Stimulated activated CD4-positive, alpha-beta T cell treated with anti-CD3 and anti-CD28 coated beads, Interleukin-12 subunit alpha, Interleukin-12 subunit beta, amount 100 ng/mL, for 4 hours (primary cell): Measurements from ENCODE around the gene TBL1X.
A peak's percentile ranks its signal among the peaks of the same experiment; 100 is the strongest.
"Not testable (repeated sequence)": the region's sequence is repeated elsewhere in the genome, so short reads cannot be mapped to it uniquely, and the experiment has no call there.

Source experiments
- DNase-seq: peaks from one replicate; pipeline ENCODE4 v3.0.0-alpha.2; 2020

Gene TBL1X

DNA sequence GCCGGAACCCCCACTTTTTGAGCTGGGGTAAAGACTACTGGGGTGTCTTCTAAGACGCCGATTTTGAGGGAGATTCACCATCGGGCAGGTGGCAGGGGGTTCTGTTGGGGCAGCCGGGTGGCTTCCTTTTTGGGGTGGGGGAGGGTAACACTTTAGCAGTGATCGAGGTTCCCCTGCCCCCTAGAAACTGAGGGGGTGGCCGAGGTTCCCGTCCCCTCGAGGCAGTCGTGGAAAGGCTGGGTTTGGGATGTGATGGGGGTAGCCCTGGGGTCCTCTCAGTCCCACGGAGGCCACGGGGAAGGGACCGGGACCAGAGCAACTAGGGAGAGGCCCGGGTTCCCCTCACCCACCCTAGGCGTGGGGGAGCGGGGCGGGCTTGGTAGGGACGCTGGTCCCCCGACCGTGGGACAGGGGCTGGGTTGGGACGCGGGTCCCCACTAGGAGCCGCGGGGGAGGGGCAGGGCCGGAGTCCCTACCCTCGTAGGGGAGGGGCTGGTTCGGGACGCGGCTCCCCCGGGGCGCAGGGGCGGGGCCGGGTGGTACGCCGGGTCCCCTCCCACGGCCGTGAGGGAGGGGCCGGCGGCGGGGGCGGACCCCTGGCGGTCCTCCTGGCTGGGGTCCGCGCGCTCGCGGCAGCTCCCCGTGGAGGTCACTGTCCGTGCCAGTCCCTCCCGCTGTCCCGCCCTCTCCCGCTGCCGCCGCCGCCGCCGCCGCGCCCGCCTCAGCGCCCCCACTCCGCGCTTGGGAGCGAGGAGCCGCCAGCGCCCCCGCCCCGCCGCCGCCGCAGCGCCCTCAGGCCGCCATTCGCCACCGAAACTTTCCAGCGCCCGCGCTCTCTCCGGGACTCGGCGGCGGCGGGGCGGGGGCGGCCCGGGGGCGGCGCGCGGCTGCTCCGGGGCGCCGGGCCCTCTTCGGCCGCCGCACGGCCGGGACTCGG, at the start of gene TBL1X:
Gene TBL1X (plus strand): TSS at position 624 of the 937 bp plus-strand sequence. CDS start 188,529 bp downstream, outside the sequence.
- peak; percentile 50 for DNase-seq

DNA sequence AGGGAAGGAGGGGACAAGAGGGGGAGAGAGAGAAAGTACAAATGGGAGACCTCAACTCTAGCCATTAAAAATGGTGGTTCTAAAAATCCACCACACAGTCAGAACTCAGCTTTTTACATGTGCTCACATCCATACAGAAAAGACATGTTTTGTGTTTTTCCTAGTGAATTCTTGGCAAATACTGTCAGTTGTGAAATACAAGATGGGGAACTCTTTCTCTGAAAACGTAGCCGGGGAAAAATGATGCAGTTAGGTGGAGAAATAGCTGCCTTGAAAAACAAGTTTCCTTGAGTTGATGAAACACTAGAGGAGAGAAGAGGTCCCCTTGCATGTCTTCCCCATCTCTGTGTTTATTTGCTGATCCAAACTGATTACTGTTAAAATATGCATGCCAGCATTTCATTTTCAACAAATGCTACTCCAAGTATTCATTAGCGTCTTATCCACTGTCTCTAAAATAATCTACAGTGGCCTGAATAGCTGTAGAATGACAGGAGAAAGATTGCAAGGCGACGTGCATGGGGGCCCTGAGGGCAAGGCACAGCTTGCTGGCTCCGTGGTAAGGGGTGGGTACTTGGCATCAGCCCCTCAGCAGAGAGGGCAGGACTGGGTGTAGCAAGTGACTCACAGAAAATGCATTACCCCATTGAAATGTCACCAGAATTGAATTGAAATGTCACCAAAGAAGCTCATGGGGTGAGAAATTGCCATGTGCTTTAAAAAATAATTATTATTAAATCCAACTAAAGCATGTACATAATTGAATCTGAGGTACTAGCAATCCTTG, 48.1 kb upstream of the TBL1X start:
- no peak for DNase-seq

DNA sequence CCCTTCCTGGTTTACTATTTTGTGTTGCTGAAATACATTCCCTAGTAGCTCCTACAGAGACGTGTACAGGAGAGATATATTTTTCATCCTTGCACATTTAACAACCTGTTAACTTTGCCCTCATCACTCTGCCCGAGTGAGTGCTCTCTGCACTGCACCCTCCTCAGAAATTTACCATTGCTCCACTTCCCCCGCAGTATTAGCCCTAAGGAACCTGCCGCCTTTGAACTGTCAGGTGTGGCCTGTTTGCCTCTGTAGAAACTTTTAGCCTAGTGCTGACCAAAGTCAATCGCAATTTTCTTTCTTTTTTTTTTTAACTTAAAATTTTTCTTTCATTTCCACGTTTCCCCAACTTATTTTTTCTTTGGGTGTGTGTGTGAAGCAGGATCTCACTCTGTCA, 46.6 kb upstream of the TBL1X start:
- DNase-seq = no peak

DNA sequence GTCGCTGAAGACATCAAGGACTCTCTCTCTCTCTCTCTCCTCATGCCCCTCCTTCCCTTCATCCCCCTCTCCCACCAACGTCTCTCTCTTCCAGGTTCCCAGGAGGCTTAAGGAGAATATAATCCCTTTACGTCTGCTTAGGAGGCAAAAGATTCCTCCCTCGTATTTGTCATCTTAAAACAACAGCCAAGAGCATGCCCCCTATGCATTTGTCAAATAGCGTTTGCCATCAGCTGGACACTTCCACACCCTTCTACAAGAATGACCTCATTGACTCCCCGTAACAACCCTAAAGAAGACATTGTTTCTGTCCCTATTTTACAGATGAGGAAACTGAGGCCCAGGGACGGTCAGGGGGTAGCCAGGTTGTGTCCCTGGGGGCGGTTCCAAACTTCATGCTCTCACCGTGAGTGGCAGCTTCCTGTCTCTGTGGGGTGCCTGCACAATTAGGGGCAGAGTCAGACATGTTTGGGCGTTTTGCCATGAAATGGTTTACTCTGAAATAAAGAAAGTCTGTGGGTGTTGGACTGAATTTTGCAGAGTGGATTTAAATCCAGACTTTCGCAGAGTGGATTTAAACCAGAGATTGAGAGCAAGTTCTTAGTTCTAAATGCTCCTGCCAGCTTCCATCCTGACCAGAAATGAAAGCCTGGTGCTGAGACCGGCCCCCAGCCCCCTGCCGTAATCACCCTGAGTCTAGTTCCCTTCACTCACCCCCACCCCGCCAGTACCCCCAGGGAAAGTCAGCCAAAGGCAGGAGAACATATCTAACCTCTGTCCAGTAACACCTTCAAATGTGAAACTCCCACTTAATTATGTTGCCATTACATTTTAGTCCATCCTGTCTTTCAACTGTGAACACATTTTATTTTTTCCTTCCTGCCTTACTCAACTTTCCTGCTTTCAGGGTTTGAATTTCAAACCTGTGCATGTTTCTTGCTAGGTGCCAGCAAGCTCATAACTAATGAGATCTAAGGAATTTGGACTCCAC, 44.3 kb upstream of the TBL1X start:
- DNase-seq = no peak

DNA sequence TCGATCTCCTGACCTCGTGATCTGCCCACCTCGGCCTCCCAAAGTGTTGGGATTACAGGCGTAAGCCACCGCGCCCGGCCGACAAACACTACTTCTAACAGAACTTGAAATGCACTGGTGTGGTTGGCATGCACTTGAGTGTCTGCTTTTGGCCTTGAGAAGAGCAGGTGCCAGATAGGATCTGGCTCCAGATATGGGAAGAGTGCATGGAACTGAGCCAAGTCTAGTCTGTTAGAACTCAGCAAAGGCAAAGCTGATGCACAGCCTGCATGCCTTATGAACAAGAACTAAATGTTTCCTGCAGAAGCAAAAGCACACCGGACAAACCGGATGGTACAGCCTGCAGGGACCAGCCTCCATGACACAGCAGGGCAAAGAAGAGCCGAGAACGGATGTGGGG, 35.1 kb upstream of the TBL1X start:
- no peak for DNase-seq

DNA sequence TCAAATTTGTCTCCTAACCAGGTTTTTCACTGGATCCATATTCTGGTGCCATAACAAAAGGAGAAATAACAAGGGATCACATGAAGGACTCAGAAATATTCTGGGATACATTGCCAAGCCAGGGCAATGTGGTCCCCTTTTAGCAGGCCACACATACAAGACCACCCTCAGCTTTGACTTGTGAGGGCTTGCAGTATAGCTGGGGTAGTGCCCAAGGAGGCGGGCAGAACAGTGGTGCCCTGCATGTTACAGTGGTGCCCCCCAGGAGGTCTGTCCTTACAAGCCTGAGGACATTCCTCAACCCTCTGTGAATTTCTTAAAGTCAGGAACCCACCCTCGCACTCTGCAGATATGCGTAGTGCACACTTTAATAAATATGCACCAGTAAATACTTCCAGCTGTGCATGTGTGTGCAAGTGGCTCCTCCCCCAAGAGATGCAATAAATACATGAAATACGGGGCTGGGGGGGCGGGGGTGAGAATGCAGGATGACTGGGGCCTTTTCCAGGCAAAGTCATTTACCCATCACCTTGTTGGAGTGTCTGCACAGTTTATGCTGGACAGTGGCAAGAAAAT, 34.4 kb upstream of the TBL1X start:
- no peak for DNase-seq

DNA sequence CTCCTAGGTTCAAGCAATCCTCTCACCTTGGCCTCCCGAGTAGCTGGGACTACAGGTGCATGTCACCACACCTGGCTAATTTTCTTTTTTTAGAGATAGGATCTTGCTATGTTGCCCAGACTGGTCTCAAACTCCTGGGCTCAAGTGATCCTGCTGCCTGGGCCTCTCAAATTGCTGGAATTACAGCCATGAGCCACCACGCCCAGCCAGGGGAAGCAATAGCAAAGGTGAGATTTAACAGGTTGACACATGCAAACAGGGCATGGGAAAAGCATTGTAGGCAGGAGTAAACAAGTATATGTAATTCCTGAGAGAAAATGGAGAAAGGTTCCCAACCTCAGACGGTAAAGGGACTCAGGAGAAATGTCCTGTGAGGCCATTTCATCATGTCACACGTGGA, 33.6 kb upstream of the TBL1X start:
- no peak for DNase-seq

DNA sequence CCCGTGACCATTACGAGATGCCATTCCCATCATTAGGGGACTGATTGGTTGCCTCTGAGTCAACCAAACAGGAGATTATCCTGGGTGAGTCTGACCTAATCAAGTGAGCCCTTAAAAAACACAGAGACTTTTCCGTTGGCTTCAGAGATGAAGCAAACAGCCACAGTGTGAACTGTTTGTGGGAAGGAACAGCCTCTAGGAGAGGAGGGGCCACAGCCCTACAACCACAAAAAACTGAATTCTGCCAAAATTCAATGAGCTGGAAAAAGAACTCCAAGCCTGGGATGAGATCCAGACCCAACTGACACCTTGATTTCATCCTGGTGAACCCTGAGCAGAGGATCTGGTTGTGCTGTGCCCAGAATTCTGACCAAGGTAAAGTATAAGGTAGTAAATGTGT, 31.3 kb upstream of the TBL1X start:
- no peak for DNase-seq

DNA sequence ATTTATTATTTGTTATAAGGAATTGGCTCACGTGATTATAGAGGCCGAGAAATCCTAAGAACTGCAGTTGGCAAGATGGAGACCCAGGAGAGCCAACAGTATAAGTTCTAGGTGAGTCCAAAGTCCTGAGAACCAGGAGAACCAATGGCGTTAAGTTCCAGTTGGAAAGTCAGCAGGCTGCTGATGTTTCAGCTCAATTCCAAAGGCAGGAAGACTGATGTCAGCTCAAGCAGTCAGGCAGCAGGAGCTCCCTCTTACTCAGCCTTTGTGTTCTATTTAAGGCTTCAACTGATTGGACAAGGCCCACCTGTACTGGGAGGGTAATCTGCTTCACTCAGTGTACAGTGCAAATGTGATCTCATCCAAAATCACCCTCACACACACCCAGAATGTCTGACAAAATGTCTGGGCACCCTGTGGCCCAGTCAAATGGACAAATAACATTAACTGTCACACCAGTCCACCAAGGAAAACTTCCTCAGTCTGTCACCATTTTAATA, 30.8 kb upstream of the TBL1X start:
- DNase-seq = no peak

DNA sequence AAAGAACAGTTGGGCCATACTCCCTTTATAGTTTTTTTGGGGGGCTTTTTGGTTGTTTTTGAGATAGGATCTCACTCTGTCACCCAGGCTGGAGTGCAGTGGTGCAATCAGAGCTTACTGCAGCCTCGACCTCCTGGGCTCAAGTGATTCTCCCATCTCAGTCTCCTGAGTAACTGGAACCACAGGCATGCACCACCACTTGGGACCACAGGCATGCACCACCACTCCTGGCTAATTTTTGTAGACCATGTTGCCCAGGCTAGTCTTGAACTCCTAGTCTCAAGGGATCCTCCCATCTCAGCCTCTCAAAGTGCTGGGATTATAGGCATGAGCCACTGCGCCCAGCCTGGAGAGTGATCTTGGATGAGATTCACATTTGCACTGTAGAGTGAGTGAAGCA, 29.8 kb upstream of the TBL1X start:
- not testable (repeated sequence) for DNase-seq

DNA sequence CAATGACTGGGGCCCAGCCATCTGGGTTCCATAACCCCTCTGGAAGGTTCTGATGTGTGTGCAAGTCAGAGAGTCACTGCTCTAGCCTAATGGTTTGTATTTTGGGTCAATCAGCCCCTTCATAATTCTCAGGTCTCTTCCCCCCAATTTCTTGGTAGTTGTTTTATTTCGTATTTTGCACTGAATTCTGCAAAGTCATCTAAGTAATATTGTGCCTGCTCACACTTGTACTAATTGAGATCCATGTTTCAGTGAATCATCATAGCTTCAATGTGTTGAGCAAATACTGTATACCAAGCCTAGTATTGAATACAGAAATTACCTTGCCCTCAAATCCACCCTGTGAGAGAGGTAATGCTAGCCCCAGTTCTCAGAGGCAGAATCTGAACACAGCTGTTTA, 28.0 kb upstream of the TBL1X start:
- DNase-seq = no peak

DNA sequence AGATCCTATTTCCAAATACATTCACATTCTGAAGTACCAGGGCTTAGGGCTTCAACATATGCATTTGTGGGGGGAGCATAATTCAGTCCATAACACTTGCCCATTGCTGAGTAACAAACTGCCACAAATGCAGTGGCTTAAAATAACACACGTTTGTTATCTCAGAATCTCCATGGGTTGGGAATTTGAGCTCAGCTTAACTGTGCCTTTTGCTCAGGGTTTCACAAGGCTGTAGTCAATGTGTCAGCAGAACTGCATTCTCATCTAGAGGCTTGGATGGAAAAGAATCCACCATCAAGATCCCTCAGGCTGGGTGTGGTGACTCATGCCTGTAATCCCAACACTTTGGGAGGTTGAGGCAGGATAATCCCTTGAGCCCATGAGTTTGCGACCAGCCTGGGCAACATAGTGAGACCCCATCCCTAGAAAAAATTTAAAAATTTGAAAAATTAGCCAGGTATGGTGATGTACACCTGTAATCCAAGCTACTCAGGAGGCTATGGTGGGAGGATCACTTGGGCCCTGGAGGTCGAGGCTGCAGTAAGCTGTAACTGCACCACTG, 25.8 kb upstream of the TBL1X start:
- no peak for DNase-seq

DNA sequence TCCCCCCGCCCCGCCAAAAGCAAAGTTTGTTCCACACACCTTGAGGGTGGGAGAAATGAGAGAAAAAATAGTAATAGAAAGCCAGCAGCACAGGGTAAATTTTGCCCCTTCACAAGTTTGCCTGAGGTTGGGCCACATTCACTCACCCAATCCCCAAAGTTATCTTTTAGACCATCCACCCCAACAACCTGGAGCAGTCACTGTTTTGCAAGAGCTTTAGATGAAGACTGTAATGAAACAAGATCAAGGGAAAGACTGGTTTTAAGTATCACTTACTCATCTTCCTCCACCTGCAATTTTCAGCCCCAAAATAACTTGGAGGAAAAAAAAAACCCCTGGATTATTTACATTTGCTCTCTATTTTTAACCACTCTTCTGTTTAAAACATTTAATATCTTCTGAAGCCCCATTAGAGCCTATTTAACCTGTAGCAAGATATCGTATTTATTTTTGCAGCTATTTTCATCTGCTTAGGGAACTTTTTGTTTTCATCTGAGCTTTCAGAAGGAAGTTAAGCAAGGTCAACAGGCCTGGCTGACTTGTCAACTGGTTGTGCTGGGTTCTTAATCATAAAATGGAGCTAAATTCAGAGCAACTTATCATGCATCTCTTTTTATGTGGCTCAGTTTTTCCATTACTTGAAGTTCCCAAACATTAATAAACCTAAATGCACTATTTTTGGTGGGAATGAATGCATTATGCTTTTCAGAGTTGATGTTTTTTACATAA, 24.6 kb upstream of the TBL1X start:
- DNase-seq = no peak

DNA sequence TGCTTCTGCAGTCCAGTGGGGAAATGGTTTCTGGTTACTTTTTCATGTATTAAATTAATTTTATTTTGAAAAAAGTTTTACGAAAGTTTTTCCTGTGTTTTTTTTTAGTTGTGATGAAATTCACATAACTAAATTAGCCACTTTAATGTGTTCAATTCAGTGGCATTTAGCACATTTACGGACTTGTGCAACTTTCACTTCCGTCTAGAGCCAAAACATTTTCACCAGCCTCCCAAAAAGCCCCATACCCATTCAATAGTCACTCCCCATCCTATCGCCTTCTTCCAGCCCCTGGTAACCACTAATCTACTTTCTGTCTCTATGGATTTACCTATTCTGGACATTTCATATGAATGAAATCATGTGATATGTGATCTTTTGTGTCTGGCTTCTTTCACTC, 22.8 kb upstream of the TBL1X start:
- no peak for DNase-seq

DNA sequence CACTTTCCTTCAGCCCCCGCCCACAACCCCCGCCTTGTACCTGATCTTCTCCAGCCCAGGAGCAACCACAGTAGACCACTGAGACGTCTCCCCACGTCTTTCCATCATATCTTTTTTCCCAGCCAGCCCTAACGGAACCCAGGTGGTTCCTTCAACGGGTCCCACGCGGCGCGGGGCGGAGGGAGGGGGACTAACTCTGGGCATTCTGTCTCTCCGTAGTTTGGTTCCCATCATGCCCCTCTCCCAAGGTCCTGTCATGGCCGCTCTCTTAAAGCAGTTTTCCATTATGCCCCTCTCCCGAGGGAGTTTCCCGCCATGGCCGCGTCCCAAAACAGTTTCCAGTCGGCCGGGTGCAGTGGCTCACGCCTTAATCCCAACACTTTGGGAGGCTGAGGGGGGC, 21.5 kb upstream of the TBL1X start:
- DNase-seq = no peak

DNA sequence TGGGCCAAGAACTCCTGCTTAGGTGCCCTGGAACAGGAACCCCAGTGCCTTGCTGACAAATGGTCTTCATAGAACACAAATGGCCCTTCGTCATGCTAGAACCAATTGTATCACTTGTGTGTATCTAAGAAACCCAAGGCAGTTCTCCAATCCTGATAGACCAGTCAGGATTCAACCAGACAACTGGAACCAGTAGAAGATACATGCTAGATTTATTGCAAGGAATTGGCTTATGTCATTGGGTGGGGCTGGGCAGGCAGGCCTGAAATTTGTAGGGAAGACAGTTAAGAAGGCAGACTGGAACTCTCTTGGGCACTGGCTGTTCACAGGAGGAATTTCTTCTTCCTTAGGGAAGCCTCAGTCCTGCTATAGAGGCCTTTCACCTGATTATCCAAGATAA, 17.0 kb upstream of the TBL1X start:
- DNase-seq = no peak

DNA sequence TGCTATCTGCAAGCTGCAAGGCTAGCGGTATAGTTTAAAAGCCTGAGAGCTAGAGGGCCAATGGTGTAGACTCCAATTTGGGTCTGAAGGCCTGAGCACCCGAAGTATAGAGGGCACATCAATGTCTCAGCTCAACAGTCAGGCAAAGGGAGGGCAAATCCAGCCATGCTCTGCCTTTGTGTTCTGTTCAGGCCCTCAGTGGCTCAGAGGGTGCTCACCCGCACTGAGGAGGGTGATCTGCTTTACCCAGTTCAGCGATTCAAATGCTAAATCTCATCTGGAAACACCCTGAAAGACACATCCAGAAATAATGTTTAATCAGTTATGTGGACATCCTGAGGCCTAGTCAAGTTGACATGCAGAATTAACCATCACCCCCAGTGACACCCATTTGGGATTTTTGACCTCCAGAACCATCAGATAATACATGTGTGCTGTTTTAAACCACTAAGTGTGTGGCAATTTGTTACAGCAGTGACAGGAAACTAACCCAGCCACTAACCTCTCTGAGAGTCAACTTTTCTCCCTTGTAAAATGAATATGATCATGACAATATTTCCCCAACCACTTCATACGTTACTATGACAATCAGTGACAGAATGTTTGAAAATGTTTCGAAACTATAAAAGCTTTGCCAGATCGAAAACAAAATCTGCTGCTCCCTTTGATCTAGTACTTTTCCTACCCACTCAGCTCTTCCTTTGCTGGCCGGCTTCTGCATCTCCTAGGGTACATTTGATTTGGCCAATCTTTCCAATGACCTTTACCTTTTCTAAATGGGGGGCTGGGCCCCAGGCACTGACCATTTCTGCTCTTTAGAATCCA, 8.4 kb upstream of the TBL1X start:
- DNase-seq = no peak

DNA sequence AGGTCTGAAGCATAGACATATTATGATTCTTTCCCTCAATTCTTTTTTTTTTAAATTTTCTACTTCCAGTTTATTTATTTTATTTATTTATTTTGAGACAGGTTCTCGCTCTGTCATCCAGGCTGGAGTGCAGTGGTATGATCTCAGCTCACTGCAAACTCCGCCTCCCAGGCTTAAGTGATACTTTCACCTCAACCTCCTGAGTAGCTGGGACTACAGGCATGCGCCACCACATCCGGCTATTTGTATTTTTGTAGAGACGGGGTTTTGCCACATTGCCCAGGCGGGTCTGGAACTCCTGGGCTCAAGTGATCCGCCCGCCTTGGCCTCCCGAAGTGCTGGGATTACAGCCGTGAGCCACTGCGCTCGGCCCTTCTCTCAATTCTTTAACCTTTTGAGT, 6.8 kb upstream of the TBL1X start:
- not testable (repeated sequence) for DNase-seq

DNA sequence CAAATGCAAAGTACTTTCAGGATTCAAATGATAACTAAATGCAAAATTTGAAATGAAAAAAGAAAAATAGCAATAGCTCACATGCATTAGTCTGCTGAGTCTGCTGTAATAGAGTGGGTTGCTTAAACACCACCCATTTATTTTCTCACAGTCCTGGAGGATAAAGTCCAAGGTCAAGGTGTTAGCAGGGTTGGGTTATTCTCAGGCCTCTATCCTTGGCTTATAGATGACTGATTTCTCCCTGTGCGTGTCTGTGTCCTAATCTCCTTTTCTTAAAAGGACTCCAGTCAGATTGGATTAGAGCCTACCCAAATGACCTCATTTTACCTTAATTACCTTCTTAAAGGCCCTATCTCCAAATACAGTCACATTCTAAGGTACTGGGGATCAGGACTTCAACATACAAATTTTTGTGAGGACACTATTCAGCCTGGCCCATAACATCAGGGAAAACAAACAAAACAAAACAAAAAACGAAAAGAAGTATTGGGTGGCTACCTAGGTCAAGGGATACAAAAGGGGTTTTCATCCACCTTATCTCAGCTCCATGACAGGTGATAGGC, 6.3 kb upstream of the TBL1X start:
- DNase-seq = no peak

DNA sequence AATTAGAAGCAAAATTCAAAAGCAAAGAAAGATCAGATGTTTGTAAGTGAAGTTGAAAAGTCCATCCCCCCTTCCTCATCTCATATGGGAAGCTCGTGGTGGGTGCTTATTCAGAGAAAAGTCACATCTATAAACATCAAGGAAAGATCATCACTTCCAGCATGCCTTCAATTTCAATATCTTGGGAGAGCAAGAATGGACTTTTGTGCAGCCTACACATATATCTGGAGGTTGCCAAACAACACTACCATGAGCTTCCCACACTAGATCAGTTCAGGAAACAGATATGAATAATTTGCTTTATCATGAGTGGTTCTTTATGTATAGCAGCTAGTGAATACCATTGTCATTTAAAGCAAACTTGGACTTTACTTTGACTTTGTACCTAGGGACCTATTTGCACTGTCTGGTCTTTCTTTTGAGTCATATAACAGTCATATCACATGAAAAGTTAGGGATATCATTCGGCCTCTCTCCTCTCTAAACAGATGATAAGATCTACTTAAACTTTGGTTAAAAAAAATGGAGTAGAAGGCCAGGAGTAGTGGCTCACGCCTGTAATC, 5.6 kb upstream of the TBL1X start:
- no peak for DNase-seq
